Fibroblast of mammary gland (primary cell): ENCODE data around the gene RBM28.

Source experiments
- DNase-seq: peaks from one replicate; pipeline ENCODE4 v3.0.0-alpha.2; 2010; ENCODE audit warnings: low read depth
- H3K4me3 ChIP-seq: 2 replicates; pipeline ENCODE4 v1.5.1; 2011; ENCODE audit warnings: low read depth, mild to moderate bottlenecking, low read length, moderate library complexity; ENCODE audit not compliant: control insufficient read depth
- TF ChIP-seq, protein P1 (sequence below): conservative IDR thresholded peaks from 2 replicates; pipeline ENCODE4 v1.5.1; 2011; ENCODE audit warnings: low read depth, low read length, inconsistent platforms; ENCODE audit not compliant: control insufficient read depth, insufficient read depth

RBM28 gene

DNA sequence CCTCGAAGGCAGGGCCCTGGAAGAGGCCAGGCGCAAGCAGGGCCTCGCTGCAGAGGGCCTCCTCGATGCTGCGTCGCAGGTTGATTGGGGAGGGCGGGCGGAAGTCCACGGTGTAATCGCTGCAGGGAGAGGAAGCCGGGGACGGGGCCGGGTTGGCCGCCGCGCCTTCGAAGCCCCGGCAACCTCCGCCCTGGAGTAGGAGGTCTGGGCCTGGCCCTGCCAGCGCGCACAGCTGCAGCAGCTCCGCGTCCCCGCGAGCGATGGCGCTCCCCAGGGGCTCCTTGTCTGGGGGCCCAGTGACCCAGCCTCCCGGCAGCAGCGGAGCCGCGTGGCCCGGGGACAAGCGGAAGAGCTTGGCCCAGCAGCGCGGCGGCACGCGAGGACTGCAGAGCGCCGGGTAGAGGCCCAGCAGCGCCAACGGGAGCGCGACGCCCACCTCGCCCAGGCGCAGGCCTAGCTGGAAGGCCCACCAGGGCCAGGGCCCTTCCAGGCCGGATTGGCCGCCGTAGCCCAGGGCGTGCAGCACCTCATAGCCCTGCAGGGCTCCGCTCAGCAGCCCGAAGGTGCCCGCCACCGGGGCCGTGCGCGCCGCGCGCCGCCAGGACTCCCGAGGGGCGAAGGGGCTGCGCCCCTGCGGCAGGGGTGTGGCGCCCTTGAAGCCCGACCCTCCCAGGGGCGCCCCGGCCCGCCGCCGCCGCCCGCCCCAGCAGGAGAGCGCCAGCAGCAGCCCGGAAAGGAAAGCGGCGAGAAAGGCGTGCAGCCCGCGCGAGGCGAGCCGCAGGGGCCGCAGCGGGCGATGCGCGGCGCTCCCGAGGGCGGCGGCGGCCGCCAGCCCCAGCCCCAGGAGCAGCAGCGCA lies 7.8 kb upstream of the RBM28 start:
- H3K4me3 ChIP-seq, result no peak overlapping the region
- no peak for DNase-seq
- TF ChIP-seq, protein P1, sequence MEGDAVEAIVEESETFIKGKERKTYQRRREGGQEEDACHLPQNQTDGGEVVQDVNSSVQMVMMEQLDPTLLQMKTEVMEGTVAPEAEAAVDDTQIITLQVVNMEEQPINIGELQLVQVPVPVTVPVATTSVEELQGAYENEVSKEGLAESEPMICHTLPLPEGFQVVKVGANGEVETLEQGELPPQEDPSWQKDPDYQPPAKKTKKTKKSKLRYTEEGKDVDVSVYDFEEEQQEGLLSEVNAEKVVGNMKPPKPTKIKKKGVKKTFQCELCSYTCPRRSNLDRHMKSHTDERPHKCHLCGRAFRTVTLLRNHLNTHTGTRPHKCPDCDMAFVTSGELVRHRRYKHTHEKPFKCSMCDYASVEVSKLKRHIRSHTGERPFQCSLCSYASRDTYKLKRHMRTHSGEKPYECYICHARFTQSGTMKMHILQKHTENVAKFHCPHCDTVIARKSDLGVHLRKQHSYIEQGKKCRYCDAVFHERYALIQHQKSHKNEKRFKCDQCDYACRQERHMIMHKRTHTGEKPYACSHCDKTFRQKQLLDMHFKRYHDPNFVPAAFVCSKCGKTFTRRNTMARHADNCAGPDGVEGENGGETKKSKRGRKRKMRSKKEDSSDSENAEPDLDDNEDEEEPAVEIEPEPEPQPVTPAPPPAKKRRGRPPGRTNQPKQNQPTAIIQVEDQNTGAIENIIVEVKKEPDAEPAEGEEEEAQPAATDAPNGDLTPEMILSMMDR, result no peak

DNA sequence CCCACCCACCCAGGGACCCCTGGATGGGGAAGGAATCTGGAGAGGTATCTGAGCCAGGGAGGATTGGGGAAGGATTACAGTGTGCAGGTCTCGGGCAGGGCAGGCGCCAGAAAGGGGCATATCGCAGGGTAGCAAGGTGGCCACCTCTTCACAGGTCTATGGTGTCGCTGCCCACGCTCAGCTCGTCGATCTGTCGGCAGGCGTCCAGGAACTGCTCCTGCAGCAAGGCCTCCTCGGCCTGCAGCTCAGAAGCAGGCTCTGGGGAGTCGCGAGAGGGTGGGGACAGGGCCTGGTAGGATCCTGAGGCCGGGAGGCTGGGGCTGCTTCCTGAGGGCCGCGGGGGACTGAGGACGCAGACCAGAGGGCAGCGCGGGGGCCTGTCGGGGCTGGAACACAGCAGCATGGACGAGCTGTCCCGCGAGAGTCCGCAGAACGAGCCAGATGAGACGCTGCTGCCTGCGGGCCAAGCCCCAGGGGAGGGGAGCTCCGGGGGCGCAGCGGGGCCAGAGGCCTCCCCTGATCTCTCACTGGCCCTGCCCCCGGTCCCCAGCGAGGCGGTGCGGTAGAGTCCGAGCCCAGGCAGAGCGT lies 7.1 kb upstream of the RBM28 start:
- no peak overlapping the region for H3K4me3 ChIP-seq
- no peak for DNase-seq
- TF ChIP-seq, protein P1, result no peak

DNA sequence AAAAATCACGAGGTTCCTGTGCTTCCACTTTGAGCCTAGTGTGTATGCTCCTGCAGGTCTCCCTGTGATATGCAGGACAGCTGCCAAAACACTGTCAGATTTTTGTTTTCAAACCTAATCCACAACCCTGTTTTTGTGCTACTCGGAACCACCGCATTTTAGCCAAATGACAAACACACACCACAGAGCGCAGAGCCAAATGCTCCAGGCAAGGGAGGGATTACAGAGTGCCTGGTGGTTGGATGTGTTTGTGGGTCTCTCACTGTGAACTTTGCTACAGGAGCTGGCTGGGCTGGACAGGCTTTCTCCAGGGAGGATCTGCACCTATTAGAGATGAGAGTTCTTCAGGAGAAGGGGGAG lies 5.7 kb upstream of the RBM28 start:
- H3K4me3 ChIP-seq, result no peak overlapping the region
- no peak for DNase-seq
- TF ChIP-seq, protein P1, result no peak

DNA sequence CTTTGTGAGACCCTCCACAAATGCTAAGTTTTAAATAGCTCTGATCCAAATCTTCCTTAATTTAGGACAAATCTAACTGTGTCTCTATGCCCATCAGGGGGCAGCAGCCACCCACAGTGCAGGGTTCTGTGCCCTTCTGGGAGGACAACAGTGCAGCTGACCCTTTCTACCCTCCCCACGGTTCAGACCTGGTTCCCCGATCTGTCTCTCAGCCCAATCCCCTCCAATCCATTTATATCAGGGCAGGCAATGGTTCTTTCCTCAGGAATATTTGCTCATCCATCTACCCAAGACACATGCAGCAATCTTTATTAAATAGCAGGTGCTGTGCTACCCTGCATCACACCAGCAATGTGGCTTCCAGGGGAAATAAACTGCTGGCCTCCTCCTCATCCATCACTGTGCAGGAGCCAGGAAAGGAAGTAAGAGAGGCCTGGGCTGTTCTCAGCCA lies 4.0 kb upstream of the RBM28 start:
- TF ChIP-seq, protein P1, result peak; percentile 82
- peak; percentile 53 for DNase-seq
- no peak overlapping the region for H3K4me3 ChIP-seq

DNA sequence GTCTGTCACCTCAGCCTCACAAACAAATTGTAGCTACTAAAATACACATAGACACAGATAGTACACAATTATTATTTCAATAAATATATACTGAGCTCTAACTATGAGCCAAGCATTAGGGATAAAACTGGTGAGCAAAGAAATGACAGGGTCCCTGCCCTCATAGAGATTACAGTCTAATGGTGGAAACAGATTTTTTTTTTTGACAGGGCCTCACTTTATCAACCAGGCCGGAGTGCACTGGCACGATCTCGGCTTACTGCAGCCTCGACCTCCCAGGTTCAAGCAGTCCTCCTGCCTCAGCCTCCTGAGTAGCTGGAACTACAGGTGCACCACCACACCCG lies 695 bp upstream of the RBM28 start:
- TF ChIP-seq, protein P1, result no peak
- H3K4me3 ChIP-seq, result no peak overlapping the region

DNA sequence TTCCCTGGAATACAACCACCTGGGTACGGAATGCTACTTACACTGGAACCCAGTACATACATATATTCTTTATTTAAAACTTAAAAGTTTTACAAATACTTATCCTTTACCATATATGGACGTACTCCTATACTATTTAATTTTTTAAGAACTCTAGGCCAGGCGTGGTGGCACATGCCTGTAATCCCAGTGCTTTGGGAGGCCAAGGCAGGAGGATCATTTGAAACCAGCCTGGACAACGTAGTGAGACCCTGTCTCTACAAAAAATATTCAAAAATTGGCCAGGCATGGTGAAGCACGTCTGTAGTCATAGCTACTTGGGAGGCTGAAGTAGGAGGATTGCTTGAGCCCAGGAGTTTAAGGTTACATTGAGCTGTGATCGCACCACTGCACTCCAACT lies 2.0 kb downstream of the RBM28 start:
- TF ChIP-seq, protein P1, result no peak
- no peak for DNase-seq
- no peak overlapping the region for H3K4me3 ChIP-seq

More for the DNA sequence above, 695 bp upstream of the RBM28 start:
- DNase-seq, result no peak

DNA sequence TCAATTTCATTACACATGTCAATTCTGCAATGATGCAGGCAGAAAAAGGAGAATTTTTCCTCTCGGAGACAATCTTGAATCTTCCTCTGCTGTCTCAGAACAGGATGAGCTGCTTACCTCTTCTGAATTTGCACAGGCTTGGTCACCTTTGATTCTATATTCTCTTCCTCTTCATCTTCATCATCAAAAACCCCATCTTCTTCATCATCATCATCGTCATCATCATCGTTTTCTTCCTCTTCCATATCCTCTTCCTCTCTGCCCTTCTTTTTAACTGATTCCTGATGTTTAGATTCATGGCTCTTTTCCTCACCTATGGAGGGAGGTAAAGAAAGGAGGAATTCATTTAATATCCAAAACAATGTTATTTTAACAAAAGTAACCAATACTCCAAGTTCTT lies 8.0 kb downstream of the RBM28 start:
- H3K4me3 ChIP-seq, result no peak overlapping the region
- DNase-seq, result no peak
- TF ChIP-seq, protein P1, result no peak
